GM23338 (cell line): ENCODE results near the gene CPSF7. TPM values are rescaled to one million over a fixed set of nuclear protein-coding genes. Genes with fewer than 3 reads are reported as not detected.

Experiments
- ATAC-seq: fragments of 200-7000 bp; cut with Tn5 transposase; 3 replicates; pipeline ENCODE4 v1.9.1; 2020
- DNase-seq: peaks from one replicate; pipeline ENCODE4 v3.0.0-alpha.2; 2015; ENCODE audit warnings: low spot score
- H2AFZ ChIP-seq: fragments of 200-600 bp; sonication (generic); 2 replicates; pipeline ENCODE4 v1.8.0; 2016; ENCODE audit warnings: antibody characterized with exemption, mild to moderate bottlenecking, moderate library complexity
- H3F3A ChIP-seq: fragments of 200-600 bp; sonication (generic); replicated peaks from 2 replicates; pipeline ENCODE4 v1.8.0; 2017; ENCODE audit warnings: antibody characterized with exemption, mixed run types, low read depth
- H3K27ac ChIP-seq: fragments of 200-600 bp; sonication (generic); 2 replicates; pipeline ENCODE4 v1.6.1; 2016; ENCODE audit warnings: low read depth
- H3K27me3 ChIP-seq: fragments of 200-600 bp; sonication (generic); 2 replicates; pipeline ENCODE4 v1.8.0; 2016; ENCODE audit warnings: mild to moderate bottlenecking, mixed run types, moderate library complexity; ENCODE audit not compliant: insufficient read depth
- H3K36me3 ChIP-seq: fragments of 200-600 bp; sonication (generic); 2 replicates; pipeline ENCODE4 v1.8.0; 2016; ENCODE audit warnings: mild to moderate bottlenecking; ENCODE audit not compliant: insufficient read depth
- H3K4me1 ChIP-seq: fragments of 200-600 bp; sonication (generic); 2 replicates; pipeline ENCODE4 v1.8.0; 2016; ENCODE audit warnings: mild to moderate bottlenecking, moderate library complexity; ENCODE audit not compliant: insufficient read depth
- H3K4me2 ChIP-seq: fragments of 200-600 bp; sonication (generic); 2 replicates; pipeline ENCODE4 v1.7.1; 2017; ENCODE audit warnings: mixed run types
- H3K4me3 ChIP-seq: fragments of 200-600 bp; sonication (generic); 2 replicates; pipeline ENCODE4 v1.6.1; 2016; ENCODE audit warnings: mixed run types
- H3K79me2 ChIP-seq: fragments of 200-600 bp; sonication (generic); replicated peaks from 2 replicates; pipeline ENCODE4 v1.8.0; 2017; ENCODE audit warnings: mild to moderate bottlenecking; ENCODE audit not compliant: insufficient read depth
- H3K9me2 ChIP-seq: fragments of 200-600 bp; sonication (generic); 2 replicates; pipeline ENCODE4 v1.8.0; 2017; ENCODE audit not compliant: insufficient read depth
- H4K20me1 ChIP-seq: fragments of 200-600 bp; sonication (generic); replicated peaks from 2 replicates; pipeline ENCODE4 v1.8.0; 2017; ENCODE audit warnings: mild to moderate bottlenecking; ENCODE audit not compliant: insufficient read depth
- H3K27ac Mint-ChIP-seq: 2 replicates; pipeline ENCODE4 v1.8.0; 2020; ENCODE audit warnings: inconsistent platforms, mild to moderate bottlenecking, moderate library complexity, mixed read lengths
- H3K27me3 Mint-ChIP-seq: 3 replicates; pipeline ENCODE4 v1.8.0; 2022; ENCODE audit warnings: low read depth, mild to moderate bottlenecking, moderate library complexity, mixed read lengths, inconsistent platforms; ENCODE audit not compliant: insufficient read depth, poor library complexity
- H3K36me3 Mint-ChIP-seq: 3 replicates; pipeline ENCODE4 v1.8.0; 2021; ENCODE audit warnings: low read depth, mild to moderate bottlenecking, inconsistent platforms, moderate library complexity, mixed read lengths
- H3K4me1 Mint-ChIP-seq: 3 replicates; pipeline ENCODE4 v1.8.0; 2020; ENCODE audit warnings: mild to moderate bottlenecking, inconsistent platforms, mixed read lengths
- H3K4me3 Mint-ChIP-seq: 3 replicates; pipeline ENCODE4 v1.8.0; 2021; ENCODE audit warnings: moderate library complexity, mild to moderate bottlenecking, inconsistent platforms, mixed read lengths
- H3K9me3 Mint-ChIP-seq: 3 replicates; pipeline ENCODE4 v1.8.0; 2020; ENCODE audit warnings: moderate library complexity, mild to moderate bottlenecking, inconsistent platforms, mixed read lengths
- CREB1 ChIP-seq: fragments of 250-450 bp; sonication (Bioruptor Pico); IDR thresholded peaks from 2 replicates; pipeline ENCODE4 v1.5.0; 2020; ENCODE audit warnings: low read depth, mild to moderate bottlenecking, moderate library complexity
- EZH2 ChIP-seq: fragments of 200-600 bp; sonication (generic); IDR thresholded peaks from one replicate; pipeline ENCODE4 v1.8.0; 2017; ENCODE audit warnings: antibody characterized with exemption, mild to moderate bottlenecking, low read depth; ENCODE audit not compliant: unreplicated experiment
- EZH2phosphoT487 ChIP-seq: fragments of 200-600 bp; sonication (generic); IDR thresholded peaks from one replicate; pipeline ENCODE4 v1.8.1; 2018; ENCODE audit warnings: antibody characterized with exemption; ENCODE audit not compliant: unreplicated experiment
- NANOG ChIP-seq: IDR thresholded peaks from 2 replicates; pipeline ENCODE4 v1.6.1; 2016; ENCODE audit warnings: antibody characterized with exemption, borderline replicate concordance
- POLR2AphosphoS5 ChIP-seq: IDR thresholded peaks from 2 replicates; pipeline ENCODE4 v1.6.1; 2016; ENCODE audit warnings: antibody characterized with exemption, low read depth
- STAT1 ChIP-seq: IDR thresholded peaks from one replicate; pipeline ENCODE4 v1.6.1; 2016; ENCODE audit warnings: antibody characterized with exemption; ENCODE audit not compliant: unreplicated experiment
- ZNF114 ChIP-seq: fragments of 250-450 bp; sonication (Bioruptor Pico); IDR thresholded peaks from 2 replicates; pipeline ENCODE4 v1.5.0; 2020; ENCODE audit warnings: mild to moderate bottlenecking, moderate library complexity
- polyA plus RNA-seq: library from polyadenylated mRNA; unstranded; fragments of >200 nt; fragmentation: Nextera tagmentation; extraction: Ambion mirVana; gene quantifications from 2 replicates; pipeline ENCODE4 v1.2.1, GENCODE V29; 2016
- total RNA-seq: library from RNA; depleted of rRNA; stranded (reverse); fragments of >200 nt; shearing (Covaris generic); gene quantifications from 2 replicates; pipeline ENCODE4 v1.2.3, GENCODE V29; 2014
- TF ChIP-seq, protein P1 (sequence below): fragments of 250-450 bp; sonication (Bioruptor Pico); IDR thresholded peaks from 2 replicates; pipeline ENCODE4 v1.5.0; 2020; ENCODE audit warnings: mild to moderate bottlenecking, moderate library complexity
- TF ChIP-seq, protein P2 (sequence below), 2 experiments: fragments of 200-600 bp in 1 of 2; sonication (generic) in 1 of 2; conservative IDR thresholded peaks; 2 replicates each; pipeline versions ENCODE4 v1.5.1 to v1.6.1; 2016 to 2017; ENCODE audit warnings: antibody characterized with exemption in 2 of 2, low read depth in 2 of 2, mild to moderate bottlenecking in 2 of 2, moderate library complexity in 1 of 2
- TF ChIP-seq, protein P3 (sequence below): IDR thresholded peaks from 2 replicates; pipeline ENCODE4 v1.6.1; 2016; ENCODE audit warnings: antibody characterized with exemption

CPSF7 gene
- total and polyA plus RNA-seq, 2 experiments from 2014 or later: 27.4 to 60.6 TPM

DNA sequence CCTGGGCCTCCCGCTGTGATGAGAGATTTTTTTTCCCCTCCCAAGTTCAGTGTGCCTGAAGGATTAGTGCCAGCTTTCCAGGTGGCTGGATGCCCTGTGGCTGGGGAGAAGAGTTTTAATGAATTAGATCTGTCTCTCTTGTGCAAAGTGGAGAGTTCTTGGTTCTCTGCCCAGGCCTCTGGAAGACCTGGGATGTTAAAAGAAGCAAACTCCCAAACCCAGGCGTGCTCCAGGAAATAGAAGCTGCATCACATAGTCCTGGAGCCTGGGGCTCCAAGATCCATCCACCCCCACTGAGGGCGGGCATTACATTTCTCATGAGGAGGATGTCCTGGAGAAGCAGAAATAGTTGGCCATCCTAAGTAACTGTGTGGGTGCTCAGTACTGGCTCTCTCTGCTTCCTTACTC lies 30.7 kb upstream of the CPSF7 start:
- H3K27ac Mint-ChIP-seq: no peak overlapping the region
- peaks cover 2% of the 10 kb centered on the region for H3K27me3 Mint-ChIP-seq
- H3K36me3 ChIP-seq: no peaks in the 10 kb centered on the region
- peaks cover 7% of the 10 kb centered on the region for H3K36me3 Mint-ChIP-seq
- no peaks in the 10 kb centered on the region for H3K9me2 ChIP-seq
- H3K4me1 ChIP-seq: no peaks in the 10 kb centered on the region
- no peak overlapping the region for H3K4me3 Mint-ChIP-seq
- H3K27me3 ChIP-seq: no peaks in the 10 kb centered on the region
- H3K9me3 Mint-ChIP-seq: no peaks in the 10 kb centered on the region
- H3K27ac ChIP-seq: no peak overlapping the region
- H3K4me1 Mint-ChIP-seq: peaks cover 4% of the 10 kb centered on the region
- no peak overlapping the region for H3K4me3 ChIP-seq
- H4K20me1 ChIP-seq: no peaks in the 10 kb centered on the region
- no peaks in the 10 kb centered on the region for H3K79me2 ChIP-seq
- no peak overlapping the region for H2AFZ ChIP-seq
- ATAC-seq: no peak
- H3F3A ChIP-seq: 0 out of 2 replicates have a peak, but pooled peaks cover 6% of the 10 kb centered on the region
- TF ChIP-seq EZH2phosphoT487 (no peak), NANOG (no peak), CREB1 (no peak), ZNF114 (CRISPR knock-in tag) (no peak), POLR2AphosphoS5 (no peak), STAT1 (no peak), EZH2 (no peak)
- TF ChIP-seq, protein P1, sequence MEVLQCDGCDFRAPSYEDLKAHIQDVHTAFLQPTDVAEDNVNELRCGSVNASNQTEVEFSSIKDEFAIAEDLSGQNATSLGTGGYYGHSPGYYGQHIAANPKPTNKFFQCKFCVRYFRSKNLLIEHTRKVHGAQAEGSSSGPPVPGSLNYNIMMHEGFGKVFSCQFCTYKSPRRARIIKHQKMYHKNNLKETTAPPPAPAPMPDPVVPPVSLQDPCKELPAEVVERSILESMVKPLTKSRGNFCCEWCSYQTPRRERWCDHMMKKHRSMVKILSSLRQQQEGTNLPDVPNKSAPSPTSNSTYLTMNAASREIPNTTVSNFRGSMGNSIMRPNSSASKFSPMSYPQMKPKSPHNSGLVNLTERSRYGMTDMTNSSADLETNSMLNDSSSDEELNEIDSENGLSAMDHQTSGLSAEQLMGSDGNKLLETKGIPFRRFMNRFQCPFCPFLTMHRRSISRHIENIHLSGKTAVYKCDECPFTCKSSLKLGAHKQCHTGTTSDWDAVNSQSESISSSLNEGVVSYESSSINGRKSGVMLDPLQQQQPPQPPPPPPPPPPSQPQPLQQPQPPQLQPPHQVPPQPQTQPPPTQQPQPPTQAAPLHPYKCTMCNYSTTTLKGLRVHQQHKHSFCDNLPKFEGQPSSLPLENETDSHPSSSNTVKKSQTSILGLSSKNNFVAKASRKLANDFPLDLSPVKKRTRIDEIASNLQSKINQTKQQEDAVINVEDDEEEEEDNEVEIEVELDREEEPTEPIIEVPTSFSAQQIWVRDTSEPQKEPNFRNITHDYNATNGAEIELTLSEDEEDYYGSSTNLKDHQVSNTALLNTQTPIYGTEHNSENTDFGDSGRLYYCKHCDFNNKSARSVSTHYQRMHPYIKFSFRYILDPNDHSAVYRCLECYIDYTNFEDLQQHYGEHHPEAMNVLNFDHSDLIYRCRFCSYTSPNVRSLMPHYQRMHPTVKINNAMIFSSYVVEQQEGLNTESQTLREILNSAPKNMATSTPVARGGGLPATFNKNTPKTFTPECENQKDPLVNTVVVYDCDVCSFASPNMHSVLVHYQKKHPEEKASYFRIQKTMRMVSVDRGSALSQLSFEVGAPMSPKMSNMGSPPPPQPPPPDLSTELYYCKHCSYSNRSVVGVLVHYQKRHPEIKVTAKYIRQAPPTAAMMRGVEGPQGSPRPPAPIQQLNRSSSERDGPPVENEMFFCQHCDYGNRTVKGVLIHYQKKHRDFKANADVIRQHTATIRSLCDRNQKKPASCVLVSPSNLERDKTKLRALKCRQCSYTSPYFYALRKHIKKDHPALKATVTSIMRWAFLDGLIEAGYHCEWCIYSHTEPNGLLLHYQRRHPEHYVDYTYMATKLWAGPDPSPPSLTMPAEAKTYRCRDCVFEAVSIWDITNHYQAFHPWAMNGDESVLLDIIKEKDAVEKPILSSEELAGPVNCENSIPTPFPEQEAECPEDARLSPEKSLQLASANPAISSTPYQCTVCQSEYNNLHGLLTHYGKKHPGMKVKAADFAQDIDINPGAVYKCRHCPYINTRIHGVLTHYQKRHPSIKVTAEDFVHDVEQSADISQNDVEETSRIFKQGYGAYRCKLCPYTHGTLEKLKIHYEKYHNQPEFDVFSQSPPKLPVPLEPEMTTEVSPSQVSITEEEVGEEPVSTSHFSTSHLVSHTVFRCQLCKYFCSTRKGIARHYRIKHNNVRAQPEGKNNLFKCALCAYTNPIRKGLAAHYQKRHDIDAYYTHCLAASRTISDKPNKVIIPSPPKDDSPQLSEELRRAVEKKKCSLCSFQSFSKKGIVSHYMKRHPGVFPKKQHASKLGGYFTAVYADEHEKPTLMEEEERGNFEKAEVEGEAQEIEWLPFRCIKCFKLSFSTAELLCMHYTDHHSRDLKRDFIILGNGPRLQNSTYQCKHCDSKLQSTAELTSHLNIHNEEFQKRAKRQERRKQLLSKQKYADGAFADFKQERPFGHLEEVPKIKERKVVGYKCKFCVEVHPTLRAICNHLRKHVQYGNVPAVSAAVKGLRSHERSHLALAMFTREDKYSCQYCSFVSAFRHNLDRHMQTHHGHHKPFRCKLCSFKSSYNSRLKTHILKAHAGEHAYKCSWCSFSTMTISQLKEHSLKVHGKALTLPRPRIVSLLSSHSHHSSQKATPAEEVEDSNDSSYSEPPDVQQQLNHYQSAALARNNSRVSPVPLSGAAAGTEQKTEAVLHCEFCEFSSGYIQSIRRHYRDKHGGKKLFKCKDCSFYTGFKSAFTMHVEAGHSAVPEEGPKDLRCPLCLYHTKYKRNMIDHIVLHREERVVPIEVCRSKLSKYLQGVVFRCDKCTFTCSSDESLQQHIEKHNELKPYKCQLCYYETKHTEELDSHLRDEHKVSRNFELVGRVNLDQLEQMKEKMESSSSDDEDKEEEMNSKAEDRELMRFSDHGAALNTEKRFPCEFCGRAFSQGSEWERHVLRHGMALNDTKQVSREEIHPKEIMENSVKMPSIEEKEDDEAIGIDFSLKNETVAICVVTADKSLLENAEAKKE: no peak
- TF ChIP-seq, protein P2, sequence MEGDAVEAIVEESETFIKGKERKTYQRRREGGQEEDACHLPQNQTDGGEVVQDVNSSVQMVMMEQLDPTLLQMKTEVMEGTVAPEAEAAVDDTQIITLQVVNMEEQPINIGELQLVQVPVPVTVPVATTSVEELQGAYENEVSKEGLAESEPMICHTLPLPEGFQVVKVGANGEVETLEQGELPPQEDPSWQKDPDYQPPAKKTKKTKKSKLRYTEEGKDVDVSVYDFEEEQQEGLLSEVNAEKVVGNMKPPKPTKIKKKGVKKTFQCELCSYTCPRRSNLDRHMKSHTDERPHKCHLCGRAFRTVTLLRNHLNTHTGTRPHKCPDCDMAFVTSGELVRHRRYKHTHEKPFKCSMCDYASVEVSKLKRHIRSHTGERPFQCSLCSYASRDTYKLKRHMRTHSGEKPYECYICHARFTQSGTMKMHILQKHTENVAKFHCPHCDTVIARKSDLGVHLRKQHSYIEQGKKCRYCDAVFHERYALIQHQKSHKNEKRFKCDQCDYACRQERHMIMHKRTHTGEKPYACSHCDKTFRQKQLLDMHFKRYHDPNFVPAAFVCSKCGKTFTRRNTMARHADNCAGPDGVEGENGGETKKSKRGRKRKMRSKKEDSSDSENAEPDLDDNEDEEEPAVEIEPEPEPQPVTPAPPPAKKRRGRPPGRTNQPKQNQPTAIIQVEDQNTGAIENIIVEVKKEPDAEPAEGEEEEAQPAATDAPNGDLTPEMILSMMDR (conservative IDR thresholded peaks at IDR 0.05; ENCODE audit: low read depth in 2 of 2): no peak
- TF ChIP-seq, protein P3, sequence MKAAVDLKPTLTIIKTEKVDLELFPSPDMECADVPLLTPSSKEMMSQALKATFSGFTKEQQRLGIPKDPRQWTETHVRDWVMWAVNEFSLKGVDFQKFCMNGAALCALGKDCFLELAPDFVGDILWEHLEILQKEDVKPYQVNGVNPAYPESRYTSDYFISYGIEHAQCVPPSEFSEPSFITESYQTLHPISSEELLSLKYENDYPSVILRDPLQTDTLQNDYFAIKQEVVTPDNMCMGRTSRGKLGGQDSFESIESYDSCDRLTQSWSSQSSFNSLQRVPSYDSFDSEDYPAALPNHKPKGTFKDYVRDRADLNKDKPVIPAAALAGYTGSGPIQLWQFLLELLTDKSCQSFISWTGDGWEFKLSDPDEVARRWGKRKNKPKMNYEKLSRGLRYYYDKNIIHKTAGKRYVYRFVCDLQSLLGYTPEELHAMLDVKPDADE: no peak
- H3K4me2 ChIP-seq: no peak overlapping the region
- no peak for DNase-seq
